Lower leg skin (tissue), 3 donors: ENCODE measurements around the gene PCGF2.

Experiments
- POLR2A ChIP-seq, 2 donors: fragments of 450-650 bp; IDR thresholded peaks; one replicate each; pipeline ENCODE4 v1.6.1; 2016 to 2017; ENCODE audit warnings: antibody characterized with exemption in 2 of 2, mild to moderate bottlenecking in 1 of 2, moderate library complexity in 1 of 2
- TF ChIP-seq, protein P1 (sequence below), 3 donors: fragments of 450-650 bp; IDR thresholded peaks; one replicate each; pipeline ENCODE4 v1.5.1; 2016; ENCODE audit warnings: antibody characterized with exemption in 3 of 3, mild to moderate bottlenecking in 3 of 3, moderate library complexity in 2 of 3

DNA sequence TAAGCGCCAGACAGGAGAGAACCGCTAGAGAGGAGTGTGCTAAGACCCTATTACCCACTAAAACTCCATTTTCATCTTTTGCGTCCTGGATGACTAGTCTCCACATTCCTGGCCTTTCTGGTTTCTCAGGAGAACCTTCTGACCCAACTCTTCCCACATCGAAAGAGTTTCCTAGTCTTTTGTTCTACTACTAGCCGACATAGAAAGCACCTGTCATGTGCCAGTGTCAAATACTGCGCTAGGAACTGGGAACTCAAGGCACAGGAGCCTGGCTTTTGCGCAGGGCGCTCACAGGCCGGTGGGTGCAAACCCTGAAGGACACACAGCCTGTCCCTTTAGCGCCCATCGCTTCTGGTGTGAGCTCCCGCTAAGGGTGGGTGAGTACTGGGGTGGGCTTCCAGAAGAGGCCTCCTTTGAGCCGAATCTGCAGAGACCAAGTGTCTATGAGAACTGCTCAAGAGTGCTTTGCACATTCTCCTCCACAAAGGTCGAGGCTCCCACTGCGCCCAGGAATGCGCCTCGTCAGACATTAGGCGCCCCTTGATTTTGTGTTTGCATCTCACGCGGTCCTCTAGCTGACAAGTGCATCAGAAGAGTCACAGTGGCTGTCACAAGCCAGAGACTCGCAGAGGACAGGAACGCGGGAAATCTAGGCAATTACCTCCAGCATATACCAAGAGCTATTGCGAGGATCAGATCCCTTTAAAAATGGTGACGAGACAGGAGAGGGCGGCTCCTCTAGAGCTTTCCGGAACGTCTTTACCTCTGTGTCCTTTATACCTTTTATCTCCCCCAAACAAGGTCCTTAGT, 2.4 kb upstream of the PCGF2 start:
- TF ChIP-seq POLR2A (IDR thresholded peaks at IDR 0.05) = no peak
- TF ChIP-seq, protein P1, sequence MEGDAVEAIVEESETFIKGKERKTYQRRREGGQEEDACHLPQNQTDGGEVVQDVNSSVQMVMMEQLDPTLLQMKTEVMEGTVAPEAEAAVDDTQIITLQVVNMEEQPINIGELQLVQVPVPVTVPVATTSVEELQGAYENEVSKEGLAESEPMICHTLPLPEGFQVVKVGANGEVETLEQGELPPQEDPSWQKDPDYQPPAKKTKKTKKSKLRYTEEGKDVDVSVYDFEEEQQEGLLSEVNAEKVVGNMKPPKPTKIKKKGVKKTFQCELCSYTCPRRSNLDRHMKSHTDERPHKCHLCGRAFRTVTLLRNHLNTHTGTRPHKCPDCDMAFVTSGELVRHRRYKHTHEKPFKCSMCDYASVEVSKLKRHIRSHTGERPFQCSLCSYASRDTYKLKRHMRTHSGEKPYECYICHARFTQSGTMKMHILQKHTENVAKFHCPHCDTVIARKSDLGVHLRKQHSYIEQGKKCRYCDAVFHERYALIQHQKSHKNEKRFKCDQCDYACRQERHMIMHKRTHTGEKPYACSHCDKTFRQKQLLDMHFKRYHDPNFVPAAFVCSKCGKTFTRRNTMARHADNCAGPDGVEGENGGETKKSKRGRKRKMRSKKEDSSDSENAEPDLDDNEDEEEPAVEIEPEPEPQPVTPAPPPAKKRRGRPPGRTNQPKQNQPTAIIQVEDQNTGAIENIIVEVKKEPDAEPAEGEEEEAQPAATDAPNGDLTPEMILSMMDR (IDR thresholded peaks at IDR 0.05) = no peak
